Stimulated activated CD4-positive, alpha-beta T cell treated with anti-CD3 and anti-CD28 coated beads, TNF-alpha, amount 100 ng/mL, for 48 hours (primary cell): ENCODE data around the gene SCYGR6.

ENCODE experiments used
- DNase-seq, 3 donors: peaks; one replicate each; pipeline ENCODE4 v3.0.0-alpha.2; 2020; ENCODE audit warnings: low read depth in 3 of 3

The SCYGR6 gene

GRCh38 chr2:227713291-227713690 lies 11.3 kb downstream of the SCYGR6 start:
- no peak for DNase-seq

GRCh38 chr2:227710986-227711385 lies 13.6 kb downstream of the SCYGR6 start:
- no peak for DNase-seq

DNA sequence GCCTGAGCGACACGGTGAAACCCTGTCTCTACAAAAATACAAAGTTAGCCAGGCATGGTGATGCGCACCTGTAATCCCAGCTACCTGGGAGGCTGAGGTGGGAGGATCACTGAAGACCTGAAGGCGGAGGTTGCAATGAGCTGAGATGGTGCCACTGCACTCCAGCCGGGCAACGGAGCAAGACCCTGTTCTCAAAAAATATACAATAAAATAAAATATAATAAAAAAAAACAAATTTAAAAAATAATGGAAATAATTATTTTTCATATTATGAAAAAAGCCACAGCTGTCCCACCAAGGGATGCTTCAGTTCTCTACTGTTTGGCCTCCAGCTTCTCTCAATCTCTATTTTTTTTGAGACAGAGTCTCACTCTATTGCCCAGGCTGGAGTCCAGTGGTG lies 17.2 kb downstream of the SCYGR6 start:
- no peak for DNase-seq

DNA sequence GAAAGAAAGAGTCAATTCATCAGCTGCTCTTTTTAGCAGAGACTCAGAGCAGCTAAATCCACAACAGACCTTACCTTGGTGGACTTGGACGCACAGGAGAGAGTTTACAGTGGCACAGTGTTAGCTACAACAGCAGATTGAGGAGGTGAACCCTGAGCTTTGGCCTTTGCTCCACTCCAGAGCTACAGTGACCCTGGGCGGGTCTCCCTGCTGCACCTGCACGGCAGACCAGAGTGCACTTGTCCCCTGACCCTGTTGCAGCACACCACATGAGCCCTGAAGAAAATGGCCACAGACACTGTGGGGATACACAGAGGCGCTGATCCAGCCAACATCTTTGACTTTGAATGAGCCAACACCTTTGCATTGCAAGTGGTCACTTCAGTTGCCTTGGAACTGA lies 17.7 kb downstream of the SCYGR6 start:
- no peak for DNase-seq

- DNase-seq, result no peak
Observed at GRCh38 chr2:227703961-227704360, 20.6 kb downstream of the SCYGR6 start.

GRCh38 chr2:227703280-227703732 lies 21.3 kb downstream of the SCYGR6 start:
- DNase-seq, result no peak

DNA sequence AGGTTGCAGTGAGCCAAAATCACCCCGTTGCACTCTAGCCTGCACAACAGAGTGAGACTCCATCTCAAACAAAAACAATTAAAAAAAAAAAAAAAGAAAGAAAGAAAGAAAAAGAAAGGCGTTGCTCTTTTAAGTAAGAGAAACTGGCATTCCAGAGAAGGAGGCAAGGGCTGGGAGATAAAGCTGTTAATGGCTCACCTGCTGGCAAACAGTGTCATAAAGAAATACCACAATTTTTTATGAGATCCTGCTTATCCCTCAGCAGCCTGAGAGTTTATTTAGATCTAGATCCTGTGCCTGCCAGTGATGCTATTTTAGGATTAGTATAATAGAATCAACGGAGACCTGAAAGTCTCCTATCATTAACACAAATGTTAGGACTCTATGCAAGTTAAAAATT lies 23.0 kb downstream of the SCYGR6 start:
- DNase-seq, result no peak

- DNase-seq, result no peak
Observed at GRCh38 chr2:227696990-227697679, 27.4 kb downstream of the SCYGR6 start.

- DNase-seq, result no peak
Observed at GRCh38 chr2:227687189-227687588, 37.4 kb downstream of the SCYGR6 start.

DNA sequence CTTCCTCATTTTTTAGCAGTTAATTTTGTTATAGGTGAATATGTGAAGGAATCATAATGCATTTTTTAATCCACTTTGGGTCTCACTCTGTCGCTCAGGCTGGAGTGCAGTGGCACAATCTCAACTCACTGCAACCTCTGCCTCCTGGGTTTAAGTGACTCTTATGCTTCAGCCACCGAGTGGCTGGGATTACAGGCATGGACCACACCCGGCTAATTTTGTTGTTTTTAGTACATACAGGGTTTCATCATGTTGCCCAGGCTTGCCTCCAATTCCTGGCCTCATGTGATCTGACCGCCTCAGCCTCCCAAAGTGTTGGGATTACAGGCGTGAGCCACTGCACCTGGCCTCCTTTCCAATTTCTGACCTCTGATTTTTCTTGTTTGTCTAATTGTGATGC lies 40.3 kb downstream of the SCYGR6 start:
- DNase-seq, result no peak

DNA sequence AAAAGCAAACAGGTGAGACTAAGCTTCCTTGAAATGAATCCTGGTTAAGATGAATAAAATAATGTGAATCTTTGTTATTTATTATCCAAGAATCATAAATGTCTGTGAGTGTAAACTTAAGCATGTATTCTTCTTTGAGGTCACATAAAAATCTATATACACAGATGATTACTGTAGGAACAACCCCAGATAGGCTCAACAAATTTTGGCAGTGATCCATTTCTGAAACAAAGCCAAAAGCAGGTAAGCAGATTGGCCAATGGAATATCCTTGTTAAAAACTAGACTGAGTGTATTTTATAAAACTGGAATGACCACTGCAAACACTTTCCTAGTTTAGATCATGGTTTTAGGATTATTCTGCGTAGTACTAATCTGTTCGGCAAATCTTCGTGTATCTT lies 46.6 kb downstream of the SCYGR6 start:
- no peak for DNase-seq

- DNase-seq, result no peak
Observed at GRCh38 chr2:227674485-227674884, 50.1 kb downstream of the SCYGR6 start.
